MG63 (cell line): ENCODE data around the gene SPDL1. TPM values are rescaled to one million over a fixed set of nuclear protein-coding genes. Genes with fewer than 3 reads are reported as not detected.

ENCODE experiments used
- DNase-seq: peaks from one replicate; pipeline ENCODE4 v3.0.0-alpha.2; 2020
- H3K27me3 ChIP-seq: fragments of 250-450 bp; sonication (Bioruptor Pico); 2 replicates; pipeline ENCODE4 v1.5.1; 2020; ENCODE audit warnings: mild to moderate bottlenecking, moderate library complexity
- H3K36me3 ChIP-seq: fragments of 250-450 bp; sonication (Bioruptor Pico); 2 replicates; pipeline ENCODE4 v1.5.1; 2020; ENCODE audit warnings: mild to moderate bottlenecking, moderate library complexity
- H3K4me3 ChIP-seq: fragments of 250-450 bp; sonication (Bioruptor Pico); 2 replicates; pipeline ENCODE4 v1.5.1; 2020; ENCODE audit warnings: mild to moderate bottlenecking, moderate library complexity
- H3K9me3 ChIP-seq: fragments of 250-450 bp; sonication (Bioruptor Pico); 2 replicates; pipeline ENCODE4 v1.5.1; 2020; ENCODE audit warnings: mild to moderate bottlenecking, moderate library complexity
- total RNA-seq: library from RNA; depleted of rRNA; stranded (reverse); fragments of >200 nt; shearing (Covaris generic); gene quantifications from 2 replicates; pipeline ENCODE4 v1.2.3, GENCODE V29; 2014; ENCODE audit warnings: low replicate concordance

SPDL1 gene
- total RNA-seq, 1 experiment from 2014 or later: 22.4 TPM

DNA sequence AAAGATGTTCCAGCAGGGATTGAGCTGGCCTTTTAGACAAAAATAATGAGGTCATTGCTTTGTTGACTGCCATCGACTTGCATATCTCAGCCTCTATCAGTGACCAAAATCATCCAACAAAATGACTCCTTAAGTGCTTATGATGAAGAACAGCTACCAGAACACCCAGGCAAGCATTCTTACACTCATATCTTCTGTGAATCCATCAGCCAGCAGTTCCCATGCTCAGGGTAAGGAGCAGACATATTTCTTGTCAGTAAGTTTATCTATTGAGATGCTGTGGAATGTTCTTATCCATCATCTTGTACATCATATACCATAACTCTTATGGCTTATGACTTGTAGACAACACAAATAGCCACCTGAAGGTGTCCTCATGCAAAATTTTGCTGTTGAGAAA, 20.2 kb upstream of the SPDL1 start:
- no peak overlapping the region for H3K4me3 ChIP-seq
- no peaks in the 10 kb centered on the region for H3K27me3 ChIP-seq
- H3K36me3 ChIP-seq: no peaks in the 10 kb centered on the region
- DNase-seq: no peak
- H3K9me3 ChIP-seq: peaks cover 27% of the 10 kb centered on the region

DNA sequence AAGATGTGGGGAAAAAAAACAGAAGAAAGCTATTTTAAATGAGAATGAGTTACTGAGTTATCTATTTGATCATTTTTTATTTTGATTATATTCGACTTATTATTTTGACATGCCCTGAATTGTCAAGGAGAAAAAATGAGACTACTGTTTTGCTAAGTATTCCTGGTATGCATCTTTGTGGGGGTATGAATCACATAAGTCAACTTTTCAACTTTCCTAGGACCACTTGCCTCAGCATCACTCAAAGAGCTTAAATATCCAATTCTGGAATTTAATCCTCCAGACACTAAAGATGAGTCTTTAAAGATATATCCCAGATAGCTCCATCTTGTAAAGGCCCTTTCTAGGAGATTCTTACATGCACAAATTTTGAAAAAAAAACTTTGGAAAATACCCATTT, 17.4 kb upstream of the SPDL1 start:
- DNase-seq: no peak
- H3K9me3 ChIP-seq: peaks cover 9% of the 10 kb centered on the region
- H3K36me3 ChIP-seq: no peaks in the 10 kb centered on the region
- no peaks in the 10 kb centered on the region for H3K27me3 ChIP-seq
- no peak overlapping the region for H3K4me3 ChIP-seq

DNA sequence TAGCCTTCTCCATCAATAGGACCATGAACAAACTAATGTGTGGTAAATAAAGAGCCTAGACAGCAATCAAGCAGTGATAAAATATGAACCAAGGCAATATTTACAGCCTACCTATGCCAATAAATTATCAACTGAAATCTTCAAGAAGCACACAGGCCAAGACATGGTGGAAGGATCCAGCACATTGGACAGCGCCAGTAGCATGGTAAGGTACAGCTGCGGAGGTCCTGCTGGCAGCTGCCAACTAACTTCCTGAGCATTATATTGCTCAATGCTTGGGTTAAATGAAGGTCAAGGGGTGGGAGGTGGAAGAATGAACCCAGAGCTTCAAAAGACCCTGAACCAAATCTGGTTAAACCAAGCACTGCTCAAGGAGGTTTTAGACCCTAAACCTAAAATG, 16.5 kb upstream of the SPDL1 start:
- no peaks in the 10 kb centered on the region for H3K36me3 ChIP-seq
- H3K4me3 ChIP-seq: no peak overlapping the region
- no peaks in the 10 kb centered on the region for H3K27me3 ChIP-seq
- peak; percentile 23 for DNase-seq
- H3K9me3 ChIP-seq: peaks cover 9% of the 10 kb centered on the region

- no peak for DNase-seq
- no peak overlapping the region for H3K4me3 ChIP-seq
- no peaks in the 10 kb centered on the region for H3K27me3 ChIP-seq
- H3K36me3 ChIP-seq: no peaks in the 10 kb centered on the region
- H3K9me3 ChIP-seq: peaks cover 9% of the 10 kb centered on the region
These were observed 14.1 kb upstream of the SPDL1 start for GRCh38 chr5:169569513-169569912.

DNA sequence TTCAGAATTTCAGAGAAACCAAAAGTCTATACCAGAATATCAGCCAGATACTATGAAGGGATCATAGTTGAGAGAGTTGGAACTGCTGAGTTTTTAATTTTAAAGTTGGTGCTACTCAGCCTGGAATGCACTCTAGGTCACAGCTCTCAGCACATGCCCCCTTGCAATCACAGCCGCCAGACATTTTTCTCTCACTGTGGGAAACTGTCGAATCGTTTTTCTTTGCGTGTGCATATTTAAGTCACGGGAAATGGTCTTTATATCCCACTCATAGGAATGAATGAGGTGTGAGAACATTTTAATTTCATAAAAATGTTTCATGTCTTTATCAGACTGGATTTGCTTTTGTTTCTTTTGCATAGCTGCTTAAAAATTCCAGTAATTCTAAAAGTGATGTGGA, 12.2 kb upstream of the SPDL1 start:
- no peak overlapping the region for H3K4me3 ChIP-seq
- no peaks in the 10 kb centered on the region for H3K27me3 ChIP-seq
- peaks cover 6% of the 10 kb centered on the region for H3K9me3 ChIP-seq
- H3K36me3 ChIP-seq: no peaks in the 10 kb centered on the region
- no peak for DNase-seq

- no peaks in the 10 kb centered on the region for H3K9me3 ChIP-seq
- DNase-seq: no peak
- no peak overlapping the region for H3K4me3 ChIP-seq
- H3K36me3 ChIP-seq: no peaks in the 10 kb centered on the region
- H3K27me3 ChIP-seq: no peaks in the 10 kb centered on the region
These were observed 9.4 kb upstream of the SPDL1 start for GRCh38 chr5:169574134-169574646.

GRCh38 chr5:169576181-169576598, 7.4 kb upstream of the SPDL1 start:
- H3K27me3 ChIP-seq: no peaks in the 10 kb centered on the region
- H3K4me3 ChIP-seq: no peak overlapping the region
- DNase-seq: peak; percentile 82

GRCh38 chr5:169577951-169578350, 5.6 kb upstream of the SPDL1 start:
- H3K9me3 ChIP-seq: no peaks in the 10 kb centered on the region
- peak; percentile 29 for DNase-seq
- H3K4me3 ChIP-seq: no peak overlapping the region
- no peaks in the 10 kb centered on the region for H3K36me3 ChIP-seq
- no peaks in the 10 kb centered on the region for H3K27me3 ChIP-seq

More at GRCh38 chr5:169576181-169576598, 7.4 kb upstream of the SPDL1 start:
- no peaks in the 10 kb centered on the region for H3K36me3 ChIP-seq
- no peaks in the 10 kb centered on the region for H3K9me3 ChIP-seq

- DNase-seq: no peak
- Histone ChIP-seq H3K4me3 (no peak overlapping the region), H3K36me3 (peaks cover 13% of the 10 kb centered on the region; the same call in 1 of the 2 replicates), H3K9me3 (no peaks in the 10 kb centered on the region), H3K27me3 (no peaks in the 10 kb centered on the region)
These were observed 2.6 kb upstream of the SPDL1 start for GRCh38 chr5:169580964-169581363.

- H3K9me3 ChIP-seq: no peaks in the 10 kb centered on the region
- peak; percentile 31 for DNase-seq
- peaks cover 20% of the 10 kb centered on the region for H3K36me3 ChIP-seq
- H3K27me3 ChIP-seq: no peaks in the 10 kb centered on the region
- no peak overlapping the region for H3K4me3 ChIP-seq
These were observed 1.9 kb upstream of the SPDL1 start for GRCh38 chr5:169581580-169582227.

GRCh38 chr5:169583101-169583423, 511 bp upstream of the SPDL1 start:
- Histone ChIP-seq H3K27me3 (no peaks in the 10 kb centered on the region), H3K4me3 (peak overlapping the region; percentile 95), H3K9me3 (no peaks in the 10 kb centered on the region), H3K36me3 (peaks cover 34% of the 10 kb centered on the region)
- DNase-seq: no peak

- Histone ChIP-seq H3K9me3 (no peaks in the 10 kb centered on the region), H3K27me3 (no peaks in the 10 kb centered on the region), H3K36me3 (peaks cover 54% of the 10 kb centered on the region), H3K4me3 (peak overlapping the region; percentile 95)
- no peak for DNase-seq
These were observed 1.5 kb downstream of the SPDL1 start for GRCh38 chr5:169584998-169585451.

- no peak overlapping the region for H3K4me3 ChIP-seq
- no peaks in the 10 kb centered on the region for H3K27me3 ChIP-seq
- peaks cover 97% of the 10 kb centered on the region for H3K36me3 ChIP-seq
- no peaks in the 10 kb centered on the region for H3K9me3 ChIP-seq
- no peak for DNase-seq
These were observed 7.0 kb downstream of the SPDL1 start for GRCh38 chr5:169590602-169591001.

DNA sequence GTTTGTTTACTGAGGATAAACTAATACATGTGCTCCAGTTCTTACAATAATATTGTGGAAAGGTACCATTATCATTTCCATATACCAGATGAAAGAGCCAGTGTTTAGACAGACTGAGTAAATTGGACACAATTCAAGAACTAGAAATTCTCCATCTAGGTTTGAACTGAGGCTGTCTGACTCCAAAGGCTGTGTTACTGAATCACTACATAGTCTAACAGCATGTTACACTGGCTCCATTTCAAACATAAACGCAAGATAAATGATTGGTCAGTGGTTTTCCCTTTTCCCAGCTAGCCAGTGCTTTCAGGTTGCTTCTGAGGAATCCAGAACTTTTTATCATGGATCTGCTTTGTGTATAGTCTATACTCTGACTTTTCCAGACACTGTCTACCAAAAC, 8.1 kb downstream of the SPDL1 start:
- no peak for DNase-seq
- Histone ChIP-seq H3K27me3 (no peaks in the 10 kb centered on the region), H3K4me3 (no peak overlapping the region), H3K9me3 (no peaks in the 10 kb centered on the region), H3K36me3 (peaks cover 98% of the 10 kb centered on the region)

DNA sequence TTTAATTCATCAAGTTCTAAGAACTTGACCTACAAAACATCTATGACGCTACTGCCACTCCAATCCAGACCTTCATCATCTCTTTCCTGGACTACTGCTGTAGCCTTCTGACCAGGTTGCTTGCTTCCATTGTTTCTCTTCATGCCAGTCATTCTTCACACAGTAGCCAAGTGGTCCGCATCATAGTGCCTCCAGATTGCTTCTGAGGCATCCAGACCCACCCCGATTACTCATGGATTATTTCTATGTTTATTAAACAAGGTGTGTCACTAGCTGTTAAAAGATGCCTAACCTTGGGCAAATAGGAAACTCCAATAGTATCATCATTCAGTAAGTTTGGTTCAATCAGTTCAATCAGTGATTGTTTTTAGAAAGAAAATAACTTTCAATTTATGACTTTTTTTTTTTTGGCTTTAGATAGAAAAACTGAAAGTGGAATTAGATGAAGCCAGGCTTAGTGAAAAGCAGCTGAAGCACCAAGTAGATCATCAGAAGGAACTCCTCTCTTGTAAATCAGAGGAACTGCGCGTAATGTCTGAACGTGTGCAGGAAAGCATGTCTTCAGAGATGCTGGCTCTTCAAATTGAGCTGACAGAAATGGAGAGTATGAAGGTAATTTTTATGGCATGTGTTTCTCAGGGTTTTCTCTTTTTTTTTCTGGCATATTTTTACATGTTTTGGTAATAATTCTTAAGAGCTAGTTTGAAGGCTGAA, 9.5 kb downstream of the SPDL1 start:
- peak; percentile 82 for DNase-seq
- no peaks in the 10 kb centered on the region for H3K9me3 ChIP-seq
- no peak overlapping the region for H3K4me3 ChIP-seq
- H3K27me3 ChIP-seq: no peaks in the 10 kb centered on the region
- H3K36me3 ChIP-seq: peaks cover 98% of the 10 kb centered on the region

GRCh38 chr5:169595172-169595820, 11.7 kb downstream of the SPDL1 start:
- peaks cover 98% of the 10 kb centered on the region for H3K36me3 ChIP-seq
- H3K9me3 ChIP-seq: no peaks in the 10 kb centered on the region
- H3K4me3 ChIP-seq: no peak overlapping the region
- no peak for DNase-seq
- no peaks in the 10 kb centered on the region for H3K27me3 ChIP-seq

GRCh38 chr5:169599451-169599850, 15.9 kb downstream of the SPDL1 start:
- Histone ChIP-seq H3K36me3 (peaks cover 96% of the 10 kb centered on the region), H3K9me3 (peaks cover 2% of the 10 kb centered on the region), H3K27me3 (no peaks in the 10 kb centered on the region), H3K4me3 (no peak overlapping the region)
- peak; percentile 18 for DNase-seq
